Peyer's patch (tissue), 4 donors: ENCODE data around the gene STAT5B. TPM values are rescaled to one million over a fixed set of nuclear protein-coding genes. Genes with fewer than 3 reads are reported as not detected.

Source experiments
- DNase-seq, 3 donors: peaks; one replicate each; pipeline ENCODE4 v3.0.0-alpha.2; 2017 to 2019
- H3K27ac ChIP-seq, 4 donors: fragments of 200-600 bp; sonication (generic); one replicate each; pipeline ENCODE4 v1.5.1; 2016 to 2019
- H3K27me3 ChIP-seq, 2 donors: fragments of 200-600 bp; sonication (generic); one replicate each; pipeline ENCODE4 v1.5.1; 2019
- H3K36me3 ChIP-seq, 3 donors: fragments of 200-600 bp; sonication (generic); one replicate each; pipeline ENCODE4 v1.5.1; 2016 to 2019
- H3K4me1 ChIP-seq, 4 donors: fragments of 200-600 bp; sonication (generic); one replicate each; pipeline ENCODE4 v1.5.1; 2016 to 2019
- H3K4me3 ChIP-seq, 4 donors: fragments of 200-600 bp; sonication (generic); 1 replicate in 3 of 4; 2 replicates in 1 of 4; pipeline ENCODE4 v1.5.1; 2016 to 2019; ENCODE audit warnings: mild to moderate bottlenecking in 1 of 4
- H3K9me3 ChIP-seq, 4 donors: fragments of 200-600 bp; sonication (generic); one replicate each; pipeline ENCODE4 v1.5.1; 2016 to 2019; ENCODE audit warnings: mild to moderate bottlenecking in 1 of 4
- POLR2A ChIP-seq, 2 donors: fragments of 450-650 bp; IDR thresholded peaks; one replicate each; pipeline ENCODE4 v1.5.1; 2017; ENCODE audit warnings: antibody characterized with exemption in 2 of 2, mild to moderate bottlenecking in 2 of 2, moderate library complexity in 2 of 2
- total RNA-seq, 4 donors: library from RNA; depleted of rRNA; stranded (reverse); fragments of >200 nt; gene quantifications; one replicate each; pipeline ENCODE4 v1.1.0, GENCODE V29; 2016
- TF ChIP-seq, protein P1 (sequence below), 6 experiments: fragments of 450-650 bp in 4 of 6; fragments of 200-600 bp in 2 of 6; sonication (generic) in 1 of 6; IDR thresholded peaks; one replicate each; pipeline ENCODE4 v1.5.1; 2017 to 2019; ENCODE audit warnings: antibody characterized with exemption in 6 of 6, mild to moderate bottlenecking in 3 of 6, moderate library complexity in 1 of 6

The STAT5B gene
- total RNA-seq, 4 donors from 2014 or later = 36.3 to 128 (median 68.1) TPM

GRCh38 chr17:42193216-42193968, 82.8 kb downstream of the STAT5B start:
- Histone ChIP-seq H3K27me3 (no peaks in the 10 kb centered on the region), H3K9me3 (no peaks in the 10 kb centered on the region), H3K4me1 (peaks cover 0 to 15% (median 8%) of the 10 kb centered on the region in 4 donors), H3K36me3 (no peaks in the 10 kb centered on the region), H3K4me3 (peak overlapping the region; percentile 72 to 94 (median 86)), H3K27ac (peak overlapping the region in 3 of 4 donors; percentile 82 to 89 (median 85))
- TF ChIP-seq, protein P1, sequence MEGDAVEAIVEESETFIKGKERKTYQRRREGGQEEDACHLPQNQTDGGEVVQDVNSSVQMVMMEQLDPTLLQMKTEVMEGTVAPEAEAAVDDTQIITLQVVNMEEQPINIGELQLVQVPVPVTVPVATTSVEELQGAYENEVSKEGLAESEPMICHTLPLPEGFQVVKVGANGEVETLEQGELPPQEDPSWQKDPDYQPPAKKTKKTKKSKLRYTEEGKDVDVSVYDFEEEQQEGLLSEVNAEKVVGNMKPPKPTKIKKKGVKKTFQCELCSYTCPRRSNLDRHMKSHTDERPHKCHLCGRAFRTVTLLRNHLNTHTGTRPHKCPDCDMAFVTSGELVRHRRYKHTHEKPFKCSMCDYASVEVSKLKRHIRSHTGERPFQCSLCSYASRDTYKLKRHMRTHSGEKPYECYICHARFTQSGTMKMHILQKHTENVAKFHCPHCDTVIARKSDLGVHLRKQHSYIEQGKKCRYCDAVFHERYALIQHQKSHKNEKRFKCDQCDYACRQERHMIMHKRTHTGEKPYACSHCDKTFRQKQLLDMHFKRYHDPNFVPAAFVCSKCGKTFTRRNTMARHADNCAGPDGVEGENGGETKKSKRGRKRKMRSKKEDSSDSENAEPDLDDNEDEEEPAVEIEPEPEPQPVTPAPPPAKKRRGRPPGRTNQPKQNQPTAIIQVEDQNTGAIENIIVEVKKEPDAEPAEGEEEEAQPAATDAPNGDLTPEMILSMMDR (IDR thresholded peaks at IDR 0.05) = no peak
- TF ChIP-seq POLR2A (IDR thresholded peaks at IDR 0.05) = no peak
- DNase-seq = no peak

DNA sequence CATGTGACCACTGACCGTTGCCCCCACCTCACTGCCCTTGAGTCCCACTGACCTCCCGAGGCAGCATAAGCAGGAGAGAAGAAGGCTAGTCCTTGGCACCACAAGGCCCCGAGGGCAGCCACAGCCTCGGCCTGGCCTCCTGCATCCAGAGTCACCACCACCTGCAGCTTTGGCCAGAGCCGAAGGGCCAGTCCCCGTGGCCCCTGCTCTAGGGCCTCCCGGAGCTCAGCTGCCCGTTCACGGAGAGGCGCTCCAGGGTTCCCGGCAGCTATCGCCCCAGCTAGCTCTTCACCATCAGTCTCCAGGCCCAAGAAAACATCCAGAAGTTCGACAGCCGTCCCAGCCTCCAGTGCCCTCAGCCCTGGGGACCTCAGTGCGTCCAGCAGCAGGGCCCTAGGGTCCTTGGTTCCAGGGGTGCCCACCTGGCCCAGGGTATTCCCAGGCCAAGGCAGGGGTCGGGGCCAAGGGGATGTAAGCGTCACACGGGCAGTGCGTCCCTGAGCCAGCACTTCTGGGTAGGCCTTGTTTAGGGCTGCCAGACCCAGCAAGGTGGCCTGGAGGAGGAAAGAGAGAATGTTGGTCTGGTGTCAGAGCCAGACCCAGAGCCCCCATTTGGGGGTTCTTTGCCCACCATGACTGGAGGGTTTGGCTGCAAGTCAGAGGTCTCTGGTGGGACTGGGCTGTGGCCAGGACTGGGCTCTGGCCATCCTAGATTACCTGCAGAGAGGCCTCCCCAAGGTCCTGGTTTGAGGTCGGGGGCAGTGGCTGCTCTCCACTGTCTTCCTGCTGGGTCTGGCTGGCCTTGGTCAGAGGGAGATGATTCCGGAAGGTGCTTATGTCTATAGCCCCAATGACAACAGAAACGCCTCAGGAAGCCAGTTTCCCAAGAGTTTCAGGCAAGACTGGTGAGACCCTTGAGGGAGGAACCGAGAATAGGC, 83.7 kb downstream of the STAT5B start:
- Histone ChIP-seq H3K9me3 (no peaks in the 10 kb centered on the region), H3K4me3 (no peak overlapping the region), H3K36me3 (no peaks in the 10 kb centered on the region), H3K27me3 (no peaks in the 10 kb centered on the region), H3K4me1 (peaks cover 0 to 15% (median 8%) of the 10 kb centered on the region in 4 donors), H3K27ac (no peak overlapping the region)
- no peak for DNase-seq
- TF ChIP-seq POLR2A (IDR thresholded peaks at IDR 0.05) = no peak
- TF ChIP-seq, protein P1 (IDR thresholded peaks at IDR 0.05) = no peak

- DNase-seq = no peak
- H3K27me3 ChIP-seq = no peaks in the 10 kb centered on the region
- no peaks in the 10 kb centered on the region for H3K9me3 ChIP-seq
- no peak overlapping the region for H3K27ac ChIP-seq
- peaks cover 0 to 15% (median 8%) of the 10 kb centered on the region in 4 donors for H3K4me1 ChIP-seq
- no peaks in the 10 kb centered on the region for H3K36me3 ChIP-seq
- no peak for TF ChIP-seq POLR2A (IDR thresholded peaks at IDR 0.05)
- TF ChIP-seq, protein P1 (IDR thresholded peaks at IDR 0.05) = no peak
- H3K4me3 ChIP-seq = no peak overlapping the region
Measured at GRCh38 chr17:42191275-42191608, 84.9 kb downstream of the STAT5B start.

GRCh38 chr17:42190491-42191274, 85.5 kb downstream of the STAT5B start:
- Histone ChIP-seq H3K27ac (no peak overlapping the region), H3K9me3 (no peaks in the 10 kb centered on the region), H3K27me3 (no peaks in the 10 kb centered on the region), H3K4me1 (peaks cover 0 to 15% (median 8%) of the 10 kb centered on the region in 4 donors), H3K36me3 (no peaks in the 10 kb centered on the region), H3K4me3 (no peak overlapping the region)
- TF ChIP-seq POLR2A (IDR thresholded peaks at IDR 0.05) = no peak
- no peak for DNase-seq

DNA sequence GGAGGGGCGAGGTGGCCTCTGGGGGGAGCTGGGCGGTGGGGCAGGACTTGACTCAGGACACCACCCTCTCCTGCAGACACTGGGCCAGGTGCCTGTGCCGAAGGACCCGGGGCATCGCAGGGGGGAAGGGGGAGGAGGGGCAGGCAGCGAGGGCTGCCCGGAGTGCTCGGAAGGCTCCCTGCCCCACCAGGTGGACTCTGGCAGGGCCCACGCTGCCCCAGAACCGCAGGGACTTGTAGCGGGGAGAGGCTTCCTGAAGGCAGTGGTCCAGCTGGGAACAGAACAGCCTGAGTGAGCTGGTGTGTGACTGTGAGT, 86.6 kb downstream of the STAT5B start:
- no peaks in the 10 kb centered on the region for H3K36me3 ChIP-seq
- DNase-seq = no peak
- no peak overlapping the region for H3K27ac ChIP-seq
- peaks cover 0 to 19% (median 9%) of the 10 kb centered on the region in 4 donors for H3K4me1 ChIP-seq
- H3K27me3 ChIP-seq = no peaks in the 10 kb centered on the region
- no peaks in the 10 kb centered on the region for H3K9me3 ChIP-seq
- H3K4me3 ChIP-seq = no peak overlapping the region
- TF ChIP-seq POLR2A (IDR thresholded peaks at IDR 0.05) = no peak
